Measurements from ENCODE around the gene PLEKHO1.

GRCh38 chr1:150161747-150162581 is 12.2 kb downstream of the PLEKHO1 start:
- TF ChIP-seq CTCF (conservative IDR thresholded peaks at IDR 0.05) = no peak
- no peak for TF ChIP-seq EZH2 (IDR thresholded peaks at IDR 0.05; ENCODE audit: low read depth)
